GM13977 (cell line): ENCODE results near the gene CHST15.

ENCODE experiments used
- DNase-seq: peaks from one replicate; pipeline ENCODE4 v3.0.0; 2012; ENCODE audit warnings: low spot score
- in situ Hi-C: fragments of 300-500 bp; cut with MboI; formaldehyde crosslinking; loops from one replicate; pipeline ENCODE4 v1.12.0; 2022; ENCODE audit warnings: low sequenced_read_pairs, low pct_unique_long_range_greater_than_20kb, mixed read lengths, inconsistent platforms; ENCODE audit not compliant: unreplicated experiment
- TF ChIP-seq, protein P1 (sequence below): IDR thresholded peaks from 2 replicates; pipeline ENCODE4 v1.5.1; 2012; ENCODE audit warnings: mild to moderate bottlenecking, control low read depth; ENCODE audit not compliant: insufficient read depth; ENCODE audit errors: extremely low read depth, missing control alignments

The CHST15 gene

DNA sequence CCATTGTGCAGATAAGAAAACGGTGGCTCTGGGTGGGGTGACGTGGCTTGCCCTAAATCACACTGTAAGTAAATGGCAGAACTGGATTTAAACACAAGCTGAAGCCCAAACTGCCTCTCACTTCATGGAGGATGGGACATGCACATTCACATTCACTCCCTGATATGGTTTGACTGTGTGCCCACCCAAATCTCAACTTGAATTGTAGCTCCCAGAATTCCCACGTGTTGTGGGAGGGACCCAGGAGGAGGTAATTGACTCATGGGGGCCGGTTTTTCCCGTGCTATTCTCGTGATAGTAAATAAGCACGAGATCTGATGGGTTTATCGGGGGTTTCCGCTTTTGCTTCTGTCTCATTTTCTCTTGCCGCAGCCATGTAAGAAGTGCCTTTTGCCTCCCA is 32.4 kb downstream of the CHST15 start:
- in situ Hi-C loops: no loop called here
- TF ChIP-seq, protein P1, sequence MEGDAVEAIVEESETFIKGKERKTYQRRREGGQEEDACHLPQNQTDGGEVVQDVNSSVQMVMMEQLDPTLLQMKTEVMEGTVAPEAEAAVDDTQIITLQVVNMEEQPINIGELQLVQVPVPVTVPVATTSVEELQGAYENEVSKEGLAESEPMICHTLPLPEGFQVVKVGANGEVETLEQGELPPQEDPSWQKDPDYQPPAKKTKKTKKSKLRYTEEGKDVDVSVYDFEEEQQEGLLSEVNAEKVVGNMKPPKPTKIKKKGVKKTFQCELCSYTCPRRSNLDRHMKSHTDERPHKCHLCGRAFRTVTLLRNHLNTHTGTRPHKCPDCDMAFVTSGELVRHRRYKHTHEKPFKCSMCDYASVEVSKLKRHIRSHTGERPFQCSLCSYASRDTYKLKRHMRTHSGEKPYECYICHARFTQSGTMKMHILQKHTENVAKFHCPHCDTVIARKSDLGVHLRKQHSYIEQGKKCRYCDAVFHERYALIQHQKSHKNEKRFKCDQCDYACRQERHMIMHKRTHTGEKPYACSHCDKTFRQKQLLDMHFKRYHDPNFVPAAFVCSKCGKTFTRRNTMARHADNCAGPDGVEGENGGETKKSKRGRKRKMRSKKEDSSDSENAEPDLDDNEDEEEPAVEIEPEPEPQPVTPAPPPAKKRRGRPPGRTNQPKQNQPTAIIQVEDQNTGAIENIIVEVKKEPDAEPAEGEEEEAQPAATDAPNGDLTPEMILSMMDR: no peak
- DNase-seq: no peak

DNA sequence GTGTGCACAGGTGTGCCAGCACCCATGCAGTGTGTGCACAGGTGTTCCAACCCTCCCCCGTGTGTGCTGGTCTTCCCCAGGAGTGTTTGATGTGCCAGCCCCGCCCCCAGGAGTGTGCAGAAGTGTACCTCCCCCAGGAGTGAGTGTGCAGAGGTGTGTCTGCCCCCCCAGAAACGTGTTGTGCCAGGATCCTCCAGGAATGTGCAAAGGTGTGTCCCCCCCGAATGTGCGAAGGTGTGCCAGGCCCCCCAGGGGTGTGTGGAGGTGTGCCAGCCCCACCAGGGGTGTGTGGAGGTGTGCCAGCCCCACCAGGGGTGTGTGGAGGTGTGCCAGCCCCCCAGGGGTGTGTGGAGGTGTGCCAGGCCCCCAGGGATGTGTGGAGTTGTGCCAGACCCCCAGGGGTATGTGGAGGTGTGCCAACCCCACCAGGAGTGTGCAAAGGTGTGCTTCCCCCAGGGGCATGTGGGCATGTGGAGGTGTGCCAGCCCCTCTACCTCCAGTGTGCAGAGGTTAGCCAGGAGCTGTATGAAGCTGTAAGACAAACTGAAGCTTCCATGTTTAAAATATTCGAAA is 33.2 kb downstream of the CHST15 start:
- TF ChIP-seq, protein P1: no peak
- in situ Hi-C loops: no loop called here
- no peak for DNase-seq

DNA sequence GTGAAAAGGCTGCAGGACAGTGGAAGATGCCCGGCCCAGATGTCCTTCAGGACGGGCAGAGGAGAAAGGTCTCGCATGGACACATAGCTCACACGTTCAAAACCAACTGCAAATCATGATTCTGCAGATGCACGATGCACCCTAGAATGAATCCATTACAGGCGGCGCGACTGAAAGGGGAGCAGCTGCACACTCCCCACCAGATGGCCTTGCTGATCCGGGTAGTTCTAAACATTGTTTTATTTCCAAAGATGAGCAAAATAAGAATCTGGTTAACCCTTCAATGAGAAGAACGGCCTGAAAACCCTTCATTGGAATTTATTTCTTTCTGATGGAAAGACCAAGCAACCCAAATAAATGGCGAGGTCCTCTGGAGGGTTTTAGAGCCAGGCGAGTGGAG is 33.8 kb downstream of the CHST15 start:
- in situ Hi-C loops: no loop called here
- no peak for DNase-seq
- TF ChIP-seq, protein P1: no peak

DNA sequence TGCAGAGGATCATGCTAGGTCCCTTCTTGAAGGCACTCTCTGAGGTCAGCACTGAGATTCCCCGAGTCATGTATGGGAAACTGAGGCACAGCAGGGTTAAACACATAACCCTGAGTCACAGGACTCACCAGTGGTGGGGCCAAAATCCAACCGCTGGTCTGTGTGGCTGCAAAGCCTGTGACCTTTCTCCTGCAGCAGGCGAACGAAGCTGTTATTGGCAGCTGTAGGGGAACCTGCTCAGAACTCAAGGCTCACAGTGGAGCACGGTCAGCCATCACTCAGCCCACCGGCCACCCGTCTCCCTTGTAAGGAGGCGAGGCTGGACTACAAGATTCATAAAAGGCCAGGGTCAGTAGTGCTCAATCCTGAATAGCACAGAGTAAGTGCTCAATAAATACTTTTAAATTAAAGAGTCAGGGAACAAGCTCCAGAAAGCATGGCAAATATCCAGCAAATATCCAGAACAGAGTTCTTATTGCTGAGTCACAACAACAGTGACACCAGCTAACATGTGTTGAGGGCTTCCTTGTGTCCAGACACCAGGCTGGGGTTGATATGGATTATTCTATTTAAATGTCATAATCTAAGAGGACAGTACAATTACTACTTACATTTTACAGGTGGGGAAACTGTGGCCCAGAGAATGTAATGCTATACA is 34.9 kb downstream of the CHST15 start:
- no peak for DNase-seq
- TF ChIP-seq, protein P1: no peak
- in situ Hi-C loops: no loop called here

DNA sequence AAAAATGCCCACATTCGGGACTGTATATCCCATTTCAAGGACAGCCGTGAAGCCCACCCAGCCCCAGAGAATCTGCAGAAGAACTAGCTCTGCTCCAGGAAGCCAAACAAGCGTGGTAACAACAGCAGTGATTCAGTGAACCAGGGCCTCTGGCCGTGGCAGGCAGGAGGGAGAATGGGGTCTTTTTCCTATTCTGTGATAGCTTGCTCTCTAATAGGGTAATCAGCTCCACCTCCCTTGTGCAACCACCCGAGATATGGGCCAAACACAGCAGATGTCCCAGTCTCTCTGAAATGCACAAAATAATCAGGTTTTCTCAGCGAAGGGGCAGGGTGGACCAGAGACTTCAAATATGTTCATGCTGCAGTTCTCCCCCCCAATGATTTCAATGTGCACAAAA is 35.8 kb downstream of the CHST15 start:
- no peak for DNase-seq
- in situ Hi-C loops: no loop called here
- TF ChIP-seq, protein P1: no peak

DNA sequence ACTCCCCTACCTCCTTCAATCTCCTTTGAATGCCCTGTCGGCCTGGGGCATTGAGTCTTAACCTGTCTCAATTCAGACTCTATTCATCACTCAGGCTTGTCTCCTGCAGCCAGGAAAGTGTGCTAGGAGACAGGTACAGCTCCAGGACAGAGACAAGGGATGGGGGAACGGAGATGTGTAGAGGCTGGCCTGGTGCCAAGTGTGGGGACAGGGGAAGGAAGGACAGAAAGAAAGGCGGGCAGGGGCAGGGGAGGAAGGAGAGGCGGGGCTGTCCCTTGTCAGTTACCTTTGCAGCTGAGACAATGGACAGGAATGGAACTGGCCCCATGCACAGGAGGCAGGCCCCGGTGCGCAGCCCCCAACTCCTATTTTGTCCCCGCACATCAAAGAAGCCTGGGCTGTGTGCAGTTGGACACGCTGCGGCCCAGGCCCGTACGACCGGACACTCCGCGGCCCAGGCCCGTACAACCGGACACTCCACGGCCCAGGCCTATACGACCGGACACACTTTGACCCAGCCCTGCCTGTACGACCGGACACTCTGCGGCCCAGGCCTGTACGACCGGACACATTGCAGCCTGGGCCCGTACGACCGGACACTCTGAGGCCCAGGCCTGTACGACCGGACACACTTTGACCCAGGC is 36.9 kb downstream of the CHST15 start:
- in situ Hi-C loops: no loop called here
- TF ChIP-seq, protein P1: no peak
- DNase-seq: no peak
